Stimulated activated CD4-positive, alpha-beta T cell treated with anti-CD3 and anti-CD28 coated beads, Interleukin-2, amount 100 ng/mL, for 48 hours (primary cell): ENCODE measurements around the gene TRPV4.
"Not testable (repeated sequence)": the region's sequence is repeated elsewhere in the genome, so short reads cannot be mapped to it uniquely, and the experiment has no call there.

Experiments
- DNase-seq, 2 donors: peaks; one replicate each; pipeline ENCODE4 v3.0.0-alpha.2; 2020

TRPV4 gene

GRCh38 chr12:109858764-109859163, 25.6 kb upstream of the TRPV4 start:
- DNase-seq, result no peak

GRCh38 chr12:109857715-109858114, 24.5 kb upstream of the TRPV4 start:
- no peak for DNase-seq

DNA sequence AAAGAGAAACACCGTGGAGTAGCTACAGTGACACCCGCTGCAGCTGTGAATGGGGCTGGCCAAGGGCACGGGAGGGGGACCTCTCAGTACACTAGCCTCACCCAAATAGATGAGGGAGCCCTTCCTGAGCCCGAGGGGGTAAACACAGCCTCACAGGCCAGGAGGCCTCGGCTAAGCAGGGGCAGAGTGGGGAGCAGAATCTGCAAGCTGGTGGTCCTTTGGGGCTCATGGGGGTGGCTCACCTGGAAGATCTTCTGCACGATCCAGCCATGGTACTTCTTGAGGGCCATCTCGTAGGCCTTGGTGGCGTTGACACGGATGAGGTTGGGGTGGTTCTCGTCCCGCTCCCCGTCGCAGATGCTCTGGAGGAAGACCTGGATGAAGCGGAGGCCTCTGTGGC, 22.2 kb upstream of the TRPV4 start:
- DNase-seq, result no peak

GRCh38 chr12:109850518-109850917, 17.3 kb upstream of the TRPV4 start:
- not testable (repeated sequence) for DNase-seq

DNA sequence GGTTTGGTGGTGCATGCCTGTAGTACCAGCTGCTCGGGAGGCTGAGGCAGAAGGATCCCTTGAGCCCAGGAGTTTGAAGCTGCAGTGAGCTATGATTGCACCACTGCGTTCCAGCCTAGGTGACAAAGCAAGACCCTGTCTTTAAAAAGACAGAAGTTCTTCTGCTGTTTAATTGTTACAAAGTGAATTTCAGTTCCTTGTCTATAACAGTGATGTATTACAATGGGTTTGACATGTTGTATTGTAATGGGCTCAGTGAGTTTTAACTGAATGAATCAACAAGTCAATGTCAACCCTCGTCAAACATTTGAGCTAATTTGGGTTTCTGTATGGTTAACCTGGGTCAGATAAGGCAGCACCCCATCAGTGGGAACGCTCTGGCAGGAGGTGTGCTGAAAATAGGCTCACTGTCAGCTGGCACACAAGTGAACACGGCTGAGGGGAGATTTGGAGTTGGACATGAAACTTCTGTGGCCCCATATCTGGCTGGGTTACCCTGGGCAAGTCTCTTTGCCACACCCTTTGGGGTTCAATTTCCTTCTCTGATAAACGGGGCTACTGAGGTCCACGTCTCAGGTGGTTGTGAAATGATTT, 14.0 kb upstream of the TRPV4 start:
- no peak for DNase-seq

- no peak for DNase-seq
These were observed 12.6 kb upstream of the TRPV4 start for GRCh38 chr12:109845824-109846205.

GRCh38 chr12:109844983-109845823, 12.0 kb upstream of the TRPV4 start:
- DNase-seq, result peak; percentile 95 to 96

GRCh38 chr12:109844091-109844490, 10.9 kb upstream of the TRPV4 start:
- DNase-seq, result no peak

- no peak for DNase-seq
These were observed 8.8 kb upstream of the TRPV4 start for GRCh38 chr12:109842021-109842420.

DNA sequence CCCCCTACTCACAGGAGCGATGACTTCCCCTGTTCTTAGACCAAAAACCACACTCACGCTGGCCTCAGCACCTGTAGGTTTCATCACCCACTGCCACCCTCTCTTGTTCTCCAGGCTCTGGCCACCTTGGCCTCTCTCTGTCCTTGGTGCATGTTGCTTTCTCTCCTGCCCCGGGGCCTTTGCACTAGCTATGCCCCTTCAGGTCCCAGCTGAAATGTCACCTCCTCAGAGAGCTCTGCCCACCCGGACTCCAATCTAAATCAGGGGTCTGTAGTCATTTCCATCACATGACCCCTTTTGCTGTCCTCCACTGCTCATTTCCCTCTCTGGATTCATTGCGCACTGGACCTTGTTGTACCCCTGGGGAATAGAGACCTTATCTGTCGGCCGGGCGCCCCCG, 8.2 kb upstream of the TRPV4 start:
- no peak for DNase-seq

GRCh38 chr12:109840305-109841074, 7.3 kb upstream of the TRPV4 start:
- no peak for DNase-seq

- DNase-seq, result no peak
These were observed 6.2 kb upstream of the TRPV4 start for GRCh38 chr12:109839444-109839843.

DNA sequence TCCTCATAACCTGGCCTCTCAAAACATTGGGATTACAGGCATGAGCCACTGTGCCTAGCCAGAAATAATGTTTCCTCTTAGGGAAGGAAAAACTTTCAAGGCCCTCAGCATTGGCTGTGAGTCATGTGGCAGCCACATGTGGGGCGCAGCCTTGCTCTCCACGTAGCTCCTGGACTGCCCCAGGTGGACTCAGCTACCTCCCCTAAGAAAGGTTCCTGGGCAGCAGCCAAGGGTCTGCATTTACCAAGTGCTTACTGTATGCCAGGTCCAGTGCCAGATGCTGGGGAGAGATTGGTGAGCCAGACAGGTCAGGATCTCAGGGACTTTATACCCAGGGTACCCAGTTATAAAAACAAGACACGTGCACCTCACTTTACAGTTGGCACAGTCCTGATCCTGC, 3.7 kb upstream of the TRPV4 start:
- no peak for DNase-seq

- no peak for DNase-seq
These were observed 2.6 kb upstream of the TRPV4 start for GRCh38 chr12:109835827-109836226.

- no peak for DNase-seq
These were observed 474 bp downstream of the TRPV4 start for GRCh38 chr12:109832541-109833306.

- no peak for DNase-seq
These were observed 1.3 kb downstream of the TRPV4 start for GRCh38 chr12:109831929-109832328.

DNA sequence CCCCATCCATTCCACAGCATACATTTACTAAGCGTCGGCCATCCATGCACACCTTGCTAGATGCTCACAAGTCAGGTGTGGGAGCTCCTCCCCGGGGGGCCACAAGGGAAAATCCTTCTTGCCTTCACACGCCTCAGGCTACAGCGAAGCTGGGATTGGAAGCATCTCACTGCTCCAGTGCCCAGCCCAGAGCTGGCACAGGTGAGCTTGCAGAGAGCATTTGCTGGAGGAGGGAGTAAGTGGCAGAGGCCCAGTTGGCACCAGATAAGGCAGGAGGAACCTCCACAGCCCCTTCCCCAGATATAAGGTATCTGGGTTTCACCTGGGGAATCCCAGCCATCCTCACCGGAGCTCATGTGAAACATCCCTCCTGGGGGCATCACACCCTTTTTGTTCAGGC, 1.8 kb downstream of the TRPV4 start:
- no peak for DNase-seq

DNA sequence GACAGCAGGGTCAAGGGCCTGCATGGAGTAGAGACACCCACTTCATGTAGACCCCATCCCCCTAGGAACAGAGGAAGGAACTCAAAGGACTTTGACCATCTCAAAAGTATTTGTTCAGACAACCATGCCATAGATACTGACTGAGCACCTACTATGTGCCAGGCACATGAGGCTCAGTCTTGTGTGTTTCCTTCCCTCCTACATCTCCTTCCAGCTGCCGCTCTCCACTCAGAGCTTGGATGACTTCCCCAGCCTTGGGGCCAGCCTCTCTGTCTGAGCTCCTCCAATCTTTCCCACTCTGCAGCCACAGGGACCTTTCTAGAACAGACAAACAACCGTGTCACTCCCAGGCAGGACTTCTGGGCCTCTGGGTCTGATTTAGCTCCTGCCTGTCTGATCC, 2.5 kb downstream of the TRPV4 start:
- no peak for DNase-seq

DNA sequence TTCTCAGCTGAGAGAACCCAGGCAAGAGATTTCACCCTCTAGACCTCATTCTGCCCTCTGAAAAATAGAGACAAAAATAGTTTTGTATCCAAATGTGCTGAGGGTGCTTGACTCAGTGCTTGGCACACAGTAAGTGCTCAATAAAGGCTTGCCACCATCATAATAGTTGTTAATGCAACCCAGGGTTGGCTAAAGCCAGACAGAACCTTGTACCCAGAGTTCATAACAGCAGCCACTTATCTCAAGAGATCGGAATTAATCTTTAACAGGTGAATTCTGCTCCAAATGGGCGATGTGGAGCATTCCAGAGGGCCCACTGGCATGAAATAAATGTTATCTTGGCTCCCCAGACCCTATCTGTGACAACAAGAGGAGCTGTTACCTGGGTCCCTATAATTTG, 2.9 kb downstream of the TRPV4 start:
- DNase-seq, result no peak

GRCh38 chr12:109829667-109830066, 3.5 kb downstream of the TRPV4 start:
- DNase-seq, result no peak

GRCh38 chr12:109828754-109829511, 4.3 kb downstream of the TRPV4 start:
- no peak for DNase-seq
